OCI-LY1 (cell line): ENCODE measurements around the gene DUSP9.

ENCODE experiments used
- EZH2 ChIP-seq: fragments of 200-600 bp; sonication (generic), shearing (Covaris generic); IDR thresholded peaks from 2 replicates; pipeline ENCODE4 v1.8.0; 2017; ENCODE audit warnings: borderline replicate concordance, mixed run types, mild to moderate bottlenecking, antibody characterized with exemption, low read length, moderate library complexity, mixed read lengths
- TF ChIP-seq, protein P1 (sequence below): fragments of 200-600 bp; sonication (generic), shearing (Covaris generic); IDR thresholded peaks from 2 replicates; pipeline ENCODE4 v1.5.1; 2017; ENCODE audit warnings: mild to moderate bottlenecking, antibody characterized with exemption, low read length, moderate library complexity, mixed read lengths

GRCh38 chrX:153673428-153674218, 26.6 kb downstream of the DUSP9 start, which contains the start of gene PNCK:
- no peak for TF ChIP-seq EZH2
- TF ChIP-seq, protein P1, sequence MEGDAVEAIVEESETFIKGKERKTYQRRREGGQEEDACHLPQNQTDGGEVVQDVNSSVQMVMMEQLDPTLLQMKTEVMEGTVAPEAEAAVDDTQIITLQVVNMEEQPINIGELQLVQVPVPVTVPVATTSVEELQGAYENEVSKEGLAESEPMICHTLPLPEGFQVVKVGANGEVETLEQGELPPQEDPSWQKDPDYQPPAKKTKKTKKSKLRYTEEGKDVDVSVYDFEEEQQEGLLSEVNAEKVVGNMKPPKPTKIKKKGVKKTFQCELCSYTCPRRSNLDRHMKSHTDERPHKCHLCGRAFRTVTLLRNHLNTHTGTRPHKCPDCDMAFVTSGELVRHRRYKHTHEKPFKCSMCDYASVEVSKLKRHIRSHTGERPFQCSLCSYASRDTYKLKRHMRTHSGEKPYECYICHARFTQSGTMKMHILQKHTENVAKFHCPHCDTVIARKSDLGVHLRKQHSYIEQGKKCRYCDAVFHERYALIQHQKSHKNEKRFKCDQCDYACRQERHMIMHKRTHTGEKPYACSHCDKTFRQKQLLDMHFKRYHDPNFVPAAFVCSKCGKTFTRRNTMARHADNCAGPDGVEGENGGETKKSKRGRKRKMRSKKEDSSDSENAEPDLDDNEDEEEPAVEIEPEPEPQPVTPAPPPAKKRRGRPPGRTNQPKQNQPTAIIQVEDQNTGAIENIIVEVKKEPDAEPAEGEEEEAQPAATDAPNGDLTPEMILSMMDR = no peak
